Measurements from ENCODE around the gene B4GALT2.

Gene B4GALT2

DNA sequence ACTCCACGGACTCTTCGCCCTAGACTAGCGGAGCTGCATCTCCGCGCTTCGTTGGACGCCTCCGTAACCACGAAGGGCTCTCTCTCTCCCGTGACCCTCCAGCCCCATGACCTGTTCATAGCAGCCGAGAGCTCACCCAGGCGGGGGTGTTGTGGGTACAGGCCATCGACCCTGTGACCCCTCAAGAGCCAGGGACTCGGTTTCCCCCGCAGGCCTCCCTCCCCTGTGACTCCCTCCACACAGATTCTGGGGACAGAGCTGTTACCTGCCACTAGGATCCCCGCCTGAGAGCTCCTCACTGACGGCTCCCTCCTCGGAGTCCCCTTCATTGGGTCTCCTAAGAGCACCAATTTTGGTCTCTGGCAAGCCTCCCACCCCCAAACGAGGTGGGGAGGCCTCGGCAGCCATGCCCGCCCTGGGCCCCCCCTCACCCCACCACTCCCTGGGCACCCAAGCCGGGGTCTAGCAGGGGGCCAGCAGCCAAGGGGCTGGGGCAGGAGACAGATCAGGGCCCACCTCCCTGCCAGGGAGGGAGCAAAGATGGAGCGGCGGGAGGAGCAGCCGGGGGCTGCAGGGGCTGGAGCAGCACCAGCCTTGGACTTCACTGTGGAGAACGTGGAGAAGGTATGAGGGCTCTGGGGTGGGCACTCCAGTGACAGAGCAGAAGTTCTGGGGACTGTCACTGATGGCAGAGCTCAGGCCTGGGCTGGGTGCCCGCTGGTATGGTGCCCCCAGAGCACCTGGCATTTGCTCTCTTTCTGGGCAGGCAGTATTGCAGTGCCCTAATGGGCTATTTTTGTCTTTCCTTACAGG is 31.7 kb upstream of the B4GALT2 start:
- no peak for DNase-seq

DNA sequence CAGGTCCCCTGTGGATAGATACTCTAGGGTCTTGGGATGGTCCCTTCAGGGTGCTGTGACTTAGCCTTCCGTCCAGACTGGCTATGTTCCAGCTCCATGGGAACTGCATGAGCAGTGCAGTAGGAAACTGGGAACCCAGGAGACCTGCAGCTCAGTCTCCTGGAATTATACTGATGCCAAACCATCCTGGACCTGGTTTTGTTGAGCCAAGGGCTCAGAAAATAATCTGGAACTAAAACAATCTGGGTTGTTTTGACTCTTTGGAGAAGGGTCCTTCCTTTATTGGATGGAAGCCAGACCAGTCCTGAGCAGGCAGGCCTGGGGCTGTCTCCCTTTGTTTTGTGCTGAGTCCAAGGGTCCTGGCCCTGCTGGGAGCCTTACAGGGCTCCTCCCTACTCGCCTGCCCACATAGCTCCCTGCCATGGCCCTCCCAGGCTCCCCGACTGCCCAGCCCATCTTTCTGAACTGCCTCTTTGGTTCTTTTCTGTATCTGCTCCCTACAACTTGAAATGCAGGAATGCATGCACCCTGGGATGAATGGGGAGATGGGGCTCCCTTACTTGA is 31.1 kb upstream of the B4GALT2 start:
- DNase-seq = no peak

DNA sequence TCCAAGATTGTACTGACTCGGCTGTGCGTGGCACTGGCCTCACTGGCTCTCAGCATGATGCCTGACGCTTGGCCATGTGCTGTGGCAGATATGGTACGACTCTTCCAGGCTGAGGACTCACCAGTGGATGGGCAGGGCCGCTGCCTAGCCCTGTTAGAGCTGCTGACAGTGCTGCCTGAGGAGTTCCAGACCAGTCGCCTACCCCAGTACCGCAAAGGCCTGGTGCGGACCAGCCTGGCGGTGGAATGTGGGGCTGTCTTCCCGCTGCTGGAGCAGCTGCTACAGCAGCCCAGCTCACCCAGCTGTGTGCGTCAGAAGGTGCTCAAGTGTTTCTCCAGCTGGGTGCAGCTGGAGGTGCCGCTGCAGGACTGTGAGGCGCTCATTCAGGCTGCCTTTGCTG is 29.3 kb upstream of the B4GALT2 start:
- DNase-seq = no peak

DNA sequence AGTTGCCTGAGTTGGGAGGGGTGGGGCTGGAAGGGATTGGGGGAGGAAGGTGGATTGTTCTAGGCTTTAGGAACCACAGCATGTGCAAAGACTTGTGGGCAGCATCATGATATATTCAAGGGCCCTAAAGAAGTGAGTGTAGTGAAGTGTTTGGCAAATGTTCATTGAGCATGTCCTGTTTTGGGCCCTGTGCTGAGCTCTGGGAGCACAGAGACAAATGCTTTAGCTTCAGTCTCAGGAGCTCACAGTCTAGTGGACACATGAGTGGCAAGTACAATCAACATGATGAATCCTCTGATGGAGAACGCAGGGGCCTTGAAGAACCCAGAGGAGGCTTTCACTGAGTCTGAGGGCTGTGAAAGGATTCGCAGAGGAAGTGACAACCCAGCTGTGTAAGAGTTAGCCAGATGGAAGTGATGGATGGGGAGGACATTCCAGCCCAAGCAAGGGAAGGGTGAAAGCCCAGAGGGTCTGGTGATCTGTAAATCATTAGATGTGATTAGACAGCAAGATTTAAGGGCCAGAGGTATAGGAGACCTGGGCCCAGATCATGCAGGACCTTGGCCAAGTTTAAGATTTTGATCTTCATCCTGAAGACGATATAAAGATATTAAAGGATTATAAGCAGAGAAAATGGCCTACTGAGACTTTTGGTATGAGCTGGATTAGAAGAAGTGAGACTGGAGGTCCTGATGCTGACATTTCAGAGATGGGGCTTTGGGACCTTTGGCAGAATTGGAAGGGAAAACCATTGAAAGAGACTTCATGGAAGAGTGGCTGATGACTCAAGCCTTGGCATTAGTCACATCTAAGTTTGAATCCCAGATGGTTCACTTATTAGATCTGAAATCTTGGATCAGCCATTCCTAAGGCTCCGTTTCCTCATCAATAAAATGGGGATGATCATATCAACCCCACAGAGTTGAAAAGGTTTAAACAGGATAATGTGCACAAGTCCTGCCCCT is 27.7 kb upstream of the B4GALT2 start:
- DNase-seq = no peak

DNA sequence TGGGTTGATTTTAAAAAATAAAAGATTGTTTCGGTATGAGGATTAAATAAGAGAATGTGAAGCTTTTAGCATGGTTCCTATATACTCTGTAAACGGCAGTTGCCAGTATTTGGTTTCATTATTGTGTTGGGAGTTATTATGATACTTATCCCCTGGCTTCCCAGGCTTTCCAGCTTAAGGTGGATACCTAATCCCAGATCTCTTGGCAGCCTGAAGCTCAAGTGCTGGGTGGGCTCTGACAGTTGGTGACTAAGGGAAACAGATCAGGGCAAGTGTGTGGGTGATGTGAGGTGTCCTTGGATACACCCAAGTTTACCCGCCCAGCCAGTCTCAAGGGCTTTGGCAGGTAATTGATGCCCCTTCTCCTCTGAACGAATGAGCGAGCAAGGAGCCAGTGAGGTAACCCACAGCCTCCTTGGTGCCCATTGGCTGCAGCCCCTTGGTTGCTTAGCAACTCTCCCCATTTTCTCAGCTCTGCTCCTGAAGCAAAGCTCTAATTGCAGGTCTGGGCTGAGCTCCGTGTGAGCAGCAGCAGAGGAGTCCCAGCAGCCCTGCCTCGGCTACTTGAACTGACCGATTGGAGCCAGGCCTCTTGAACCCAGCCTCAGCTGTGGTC is 26.2 kb upstream of the B4GALT2 start:
- no peak for DNase-seq

DNA sequence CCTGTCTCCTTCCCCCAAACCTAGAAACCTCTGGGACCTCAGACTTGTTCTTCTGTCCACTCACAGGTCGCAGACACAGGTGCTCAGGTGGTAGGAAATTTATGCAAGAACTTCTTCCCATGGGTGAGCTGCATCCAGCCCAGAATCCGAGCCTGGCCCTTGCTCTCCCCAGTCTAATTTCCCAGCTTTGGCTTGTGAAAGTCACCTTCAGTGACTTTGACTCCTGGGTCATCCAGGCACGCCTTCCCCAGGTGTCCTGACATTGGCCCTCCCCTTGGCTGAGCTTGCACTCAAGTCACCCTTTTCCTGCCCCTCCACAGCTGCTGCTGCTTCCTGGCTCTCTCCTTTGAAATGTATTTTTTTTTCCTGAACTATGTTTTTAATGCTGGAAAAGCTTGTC is 25.6 kb upstream of the B4GALT2 start:
- DNase-seq = no peak

DNA sequence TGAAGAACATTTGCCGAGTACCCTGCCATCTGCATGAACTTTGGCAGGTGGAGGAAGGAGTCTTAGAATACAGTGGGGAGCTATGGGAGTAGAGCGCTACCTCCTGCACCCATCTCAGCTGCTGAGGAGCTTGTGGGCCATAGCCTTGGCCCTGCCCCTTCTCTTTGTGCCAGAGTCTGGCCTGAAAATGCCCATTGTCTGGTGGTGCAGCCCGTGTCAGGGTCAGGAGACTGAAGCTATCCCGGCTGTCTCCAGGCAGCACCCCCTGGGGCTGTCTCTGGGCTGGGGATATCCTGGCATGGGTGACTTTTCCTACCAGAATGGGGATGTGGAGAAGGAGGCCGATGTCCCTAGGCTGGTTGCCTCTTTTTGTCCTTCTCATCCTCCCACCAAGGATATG is 25.0 kb upstream of the B4GALT2 start:
- DNase-seq = no peak

DNA sequence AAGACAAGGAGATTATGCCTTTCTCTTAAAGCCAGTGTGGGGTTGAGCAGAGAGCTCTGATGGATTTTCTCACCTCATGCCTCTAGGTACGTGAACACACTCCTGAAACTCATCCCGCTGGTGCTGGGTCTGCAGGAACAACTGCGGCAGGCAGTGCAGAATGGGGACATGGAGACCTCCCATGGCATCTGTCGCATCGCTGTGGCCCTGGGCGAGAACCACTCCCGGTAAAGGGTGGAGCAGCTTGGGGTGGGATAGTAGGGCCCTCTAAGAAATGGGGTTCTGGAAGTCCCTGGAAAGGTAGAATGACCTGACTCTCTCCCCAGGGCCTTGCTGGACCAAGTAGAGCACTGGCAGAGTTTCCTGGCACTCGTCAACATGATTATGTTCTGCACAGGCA is 22.8 kb upstream of the B4GALT2 start:
- DNase-seq = no peak

DNA sequence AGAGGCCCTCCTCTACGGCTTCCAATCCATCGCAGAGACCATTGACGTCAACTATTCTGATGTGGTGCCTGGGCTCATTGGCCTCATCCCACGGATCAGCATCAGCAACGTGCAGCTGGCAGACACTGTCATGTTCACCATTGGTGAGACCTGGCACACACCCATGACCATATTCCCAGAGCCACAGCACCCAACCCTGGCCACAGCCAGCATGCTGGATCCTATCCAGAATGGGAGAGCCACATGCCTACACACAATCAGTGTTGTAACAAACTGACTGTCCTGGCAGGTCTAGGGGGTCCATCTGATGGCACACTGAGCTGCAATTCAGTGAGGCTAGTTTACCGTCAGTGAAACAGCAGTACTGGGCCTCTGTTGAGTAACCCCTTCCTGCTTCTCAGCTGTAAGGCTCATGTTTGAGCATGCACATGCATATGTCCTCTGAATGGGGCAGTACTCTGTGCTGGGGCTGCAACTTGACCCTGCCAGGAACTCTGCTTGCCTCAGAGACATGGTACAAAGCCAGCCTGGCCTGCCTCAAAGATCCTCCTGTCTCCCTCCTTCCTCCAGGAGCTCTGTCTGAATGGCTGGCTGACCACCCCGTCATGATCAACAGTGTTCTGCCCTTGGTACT is 21.5 kb upstream of the B4GALT2 start:
- DNase-seq = no peak

DNA sequence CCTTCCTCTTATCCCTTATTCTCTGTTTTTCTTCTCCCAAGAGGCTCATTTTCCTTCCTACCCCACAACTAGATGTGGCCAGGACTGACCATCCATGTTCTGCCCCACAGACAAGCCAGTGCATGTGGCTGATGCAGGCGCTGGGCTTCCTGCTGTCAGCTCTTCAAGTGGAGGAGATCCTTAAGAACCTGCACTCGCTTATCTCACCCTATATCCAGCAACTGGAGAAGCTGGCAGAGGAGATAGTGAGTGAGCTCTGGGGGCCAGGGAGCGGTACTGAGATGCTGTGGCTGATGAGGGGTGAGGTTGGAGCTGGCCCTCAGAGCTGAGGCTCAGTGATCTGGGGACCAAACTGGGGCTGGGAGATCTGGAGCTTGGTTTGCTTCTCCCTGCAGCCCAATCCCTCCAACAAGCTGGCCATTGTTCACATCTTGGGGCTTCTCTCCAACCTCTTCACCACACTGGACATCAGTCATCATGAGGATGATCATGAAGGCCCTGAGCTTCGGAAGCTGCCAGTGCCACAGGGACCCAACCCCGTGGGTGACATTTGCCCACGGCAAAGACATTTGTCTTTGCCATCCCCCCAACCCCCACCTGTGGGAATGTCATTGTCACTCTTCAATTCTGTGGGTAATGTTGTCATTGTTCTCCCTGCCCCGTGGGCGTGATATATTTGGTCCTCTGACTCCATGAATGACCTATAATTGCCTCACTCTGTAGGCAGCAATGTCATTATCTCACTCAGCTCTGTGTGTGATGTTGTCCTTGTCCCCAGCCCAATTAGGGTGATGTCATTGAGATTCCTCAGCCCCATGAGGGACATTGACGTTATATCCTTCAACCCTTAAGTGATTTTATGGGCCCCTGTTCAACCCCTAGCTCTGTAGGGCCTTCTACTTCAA is 20.4 kb upstream of the B4GALT2 start:
- no peak for DNase-seq

DNA sequence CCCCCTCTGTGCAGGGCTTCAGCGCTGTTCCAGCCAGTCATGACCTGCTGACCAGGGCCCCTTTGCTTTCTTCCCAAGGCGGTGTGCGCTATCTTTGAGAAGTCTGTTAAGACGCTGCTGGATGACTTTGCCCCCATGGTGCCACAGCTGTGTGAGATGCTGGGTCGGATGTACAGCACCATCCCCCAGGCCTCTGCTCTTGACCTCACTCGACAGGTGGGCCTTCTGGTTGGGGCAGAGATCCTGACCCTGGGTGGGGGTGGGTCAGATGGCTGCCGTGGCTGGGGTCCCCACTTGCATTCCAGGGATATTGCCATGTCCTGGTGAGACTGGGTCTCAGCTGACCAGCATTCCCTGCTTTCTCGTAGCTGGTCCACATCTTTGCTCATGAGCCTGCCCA is 18.2 kb upstream of the B4GALT2 start:
- no peak for DNase-seq

DNA sequence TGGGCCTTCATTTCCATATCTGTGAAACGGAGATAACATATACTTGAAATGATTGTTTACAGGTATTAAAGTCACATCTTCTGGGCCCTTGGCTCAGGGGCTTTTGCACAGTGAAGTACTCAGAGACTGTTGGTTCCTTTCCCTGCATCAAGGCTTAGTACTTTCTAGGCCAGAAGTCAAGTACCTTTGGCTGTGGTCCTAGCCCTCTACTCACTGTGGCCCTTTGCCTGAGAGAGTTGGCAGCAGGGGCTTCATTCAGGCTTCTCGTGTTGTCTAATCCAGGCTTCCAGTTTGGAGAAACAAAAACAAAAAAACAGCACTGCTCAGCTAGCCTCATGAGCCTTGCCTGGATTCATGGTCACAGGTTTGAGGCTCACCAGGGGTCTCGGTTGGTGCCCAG is 17.3 kb upstream of the B4GALT2 start:
- no peak for DNase-seq

DNA sequence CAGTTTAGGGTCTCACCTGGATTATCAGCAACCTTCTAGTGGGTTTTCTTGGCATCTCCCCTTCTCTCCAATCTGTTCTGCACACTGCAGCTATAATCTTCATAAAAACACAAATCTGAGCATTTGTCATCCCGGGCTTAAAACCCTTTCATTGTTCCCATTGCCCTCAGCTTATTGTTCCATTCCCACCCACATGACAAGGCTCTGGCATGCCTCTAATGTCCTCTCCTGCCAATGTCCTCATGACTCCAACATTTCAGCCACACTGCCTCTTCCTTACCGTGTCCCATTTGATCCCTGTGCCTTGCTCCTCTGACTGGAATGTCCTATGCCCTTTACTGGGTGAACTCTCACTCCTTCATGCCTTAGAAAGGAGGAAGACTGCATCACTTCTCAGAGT is 16.7 kb upstream of the B4GALT2 start:
- no peak for DNase-seq

DNA sequence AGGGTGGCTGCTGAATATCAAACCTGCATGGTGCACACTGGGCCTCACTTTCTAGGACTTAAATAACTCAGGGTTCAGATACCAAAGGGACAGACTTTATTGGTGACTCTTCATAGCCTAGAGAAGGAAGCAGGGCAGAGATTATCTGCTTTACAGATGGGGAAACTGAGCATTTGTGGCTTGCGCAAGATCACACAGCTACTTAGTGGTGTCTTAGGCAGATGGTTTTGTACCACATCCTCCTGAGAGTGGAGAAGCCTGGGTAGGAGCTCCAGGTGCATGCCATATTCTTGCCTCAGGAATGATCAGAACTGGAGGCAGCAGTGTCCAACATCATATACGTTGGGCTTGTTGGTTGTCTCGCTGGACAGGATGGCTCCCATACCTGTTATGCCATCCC is 16.0 kb upstream of the B4GALT2 start:
- DNase-seq = no peak

DNA sequence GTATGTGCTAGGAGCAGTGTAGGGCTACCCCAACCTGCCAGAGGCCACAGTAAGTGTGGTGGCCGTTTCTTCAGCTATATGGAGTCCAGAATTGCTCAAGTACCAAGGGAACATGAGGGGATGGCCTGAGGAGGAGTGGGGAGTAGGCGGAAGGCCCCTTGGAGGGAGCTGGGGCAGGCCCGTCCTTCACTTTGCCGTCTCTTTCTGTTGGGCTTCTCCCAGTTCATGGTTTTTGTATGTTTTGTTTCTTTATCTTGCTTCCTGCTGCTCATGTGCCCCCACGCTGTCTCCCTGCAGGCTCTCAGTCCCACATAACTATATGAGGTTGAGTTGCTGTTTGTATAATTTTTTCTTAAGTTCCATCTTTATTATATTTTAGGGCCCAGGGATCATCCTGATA is 15.1 kb upstream of the B4GALT2 start:
- no peak for DNase-seq

DNA sequence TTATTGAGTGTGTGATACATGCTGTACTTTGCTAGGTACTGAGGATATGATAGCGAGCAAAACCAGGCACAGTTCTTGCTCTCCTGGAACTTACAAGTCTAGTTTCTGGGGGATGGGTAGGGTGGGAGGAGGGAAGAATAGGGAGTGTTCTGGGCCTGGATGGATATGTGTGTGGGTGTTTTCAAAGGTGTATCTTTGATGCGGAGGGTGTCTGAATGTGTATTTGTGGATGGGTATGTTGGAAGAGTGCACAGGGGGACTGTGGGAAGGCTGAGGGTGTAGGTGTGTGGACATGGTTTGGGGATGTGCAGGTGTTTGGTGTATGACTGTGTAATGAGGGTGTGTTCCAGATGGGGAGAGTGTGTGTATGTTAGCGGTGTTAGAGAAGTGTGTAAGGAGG is 13.7 kb upstream of the B4GALT2 start:
- no peak for DNase-seq

DNA sequence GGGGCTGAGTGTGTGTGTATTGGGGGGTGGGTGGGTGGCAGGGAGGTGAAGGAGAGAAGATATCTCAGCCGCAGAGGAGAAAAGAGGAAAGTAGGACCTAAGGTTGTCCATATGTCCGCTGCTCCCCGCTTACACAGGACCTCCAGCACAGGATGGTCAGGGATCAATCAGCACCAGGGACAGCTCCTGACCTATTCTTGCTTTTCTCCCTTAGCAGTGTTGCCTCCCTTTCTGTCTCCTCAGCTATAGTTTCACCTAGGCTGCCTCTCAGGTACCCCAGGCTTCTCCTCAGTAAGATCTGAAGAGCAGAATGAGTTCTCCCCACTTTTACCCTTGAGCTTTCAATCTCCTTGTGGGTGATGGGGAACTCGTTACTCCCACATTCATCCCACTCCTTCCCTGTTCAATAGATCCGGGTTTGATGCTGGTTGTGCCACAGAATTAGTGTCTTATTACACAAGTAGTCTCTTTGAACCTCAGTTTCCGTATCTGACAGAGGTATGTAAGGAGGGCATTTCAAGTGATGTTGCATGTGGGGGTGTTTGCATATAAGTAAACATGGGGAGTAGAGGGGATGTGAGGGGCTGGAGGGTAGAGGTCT is 10.6 kb upstream of the B4GALT2 start:
- no peak for DNase-seq

DNA sequence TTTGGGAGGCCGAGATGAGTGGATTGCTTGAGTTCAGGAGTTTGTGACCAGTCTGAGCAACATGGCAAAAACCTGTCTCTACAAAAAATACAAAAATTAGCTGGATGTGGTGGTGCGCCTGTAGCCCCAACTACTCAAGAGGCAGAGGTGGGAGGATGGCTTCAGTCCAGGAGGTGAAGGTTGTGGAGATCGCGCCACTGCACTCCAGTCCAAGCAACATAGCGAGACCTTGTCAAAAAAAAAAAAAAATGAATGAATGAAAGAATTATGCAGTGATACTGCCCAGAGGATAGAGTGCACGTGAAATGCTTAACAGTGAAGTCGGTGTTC is 9.6 kb upstream of the B4GALT2 start:
- DNase-seq = no peak

DNA sequence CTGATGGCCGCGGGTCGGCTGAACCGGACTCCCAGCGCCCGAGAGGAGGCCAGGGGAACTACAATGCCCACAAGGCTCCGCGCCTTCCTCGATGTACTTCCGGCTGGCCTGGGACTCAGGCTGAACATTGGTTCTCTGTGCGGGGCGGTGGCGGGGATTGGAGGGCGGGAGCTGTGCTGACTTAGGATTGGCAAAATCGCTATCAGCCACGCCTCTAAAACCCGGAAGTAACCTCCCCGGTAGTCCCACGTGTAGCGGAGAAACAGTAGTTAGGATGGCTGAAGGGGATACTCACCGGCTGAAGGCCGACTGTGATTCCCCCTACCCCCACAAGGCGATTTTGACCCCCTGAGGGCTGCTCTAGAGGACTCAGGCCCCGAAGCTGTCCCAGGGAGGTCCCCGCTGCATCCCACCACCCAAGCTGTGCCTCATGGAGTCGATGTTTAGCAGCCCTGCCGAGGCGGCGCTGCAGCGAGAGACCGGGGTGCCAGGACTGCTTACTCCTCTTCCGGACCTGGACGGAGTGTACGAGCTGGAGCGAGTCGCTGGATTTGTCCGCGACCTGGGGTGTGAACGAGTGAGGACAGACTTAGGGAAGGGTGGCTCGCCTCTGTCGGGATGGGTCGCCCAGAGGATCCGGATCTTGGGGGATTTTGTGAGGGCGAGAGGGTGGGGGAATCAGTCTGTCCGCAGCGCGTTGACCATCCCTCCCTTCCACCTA is 9.1 kb upstream of the B4GALT2 start, which contains the start of gene DPH2:
TSS of gene DPH2 (plus strand) at position 265 of the 721 bp plus-strand sequence. CDS start at position 431, 166 bp downstream.
- DNase-seq = peak; percentile 73 to 95

DNA sequence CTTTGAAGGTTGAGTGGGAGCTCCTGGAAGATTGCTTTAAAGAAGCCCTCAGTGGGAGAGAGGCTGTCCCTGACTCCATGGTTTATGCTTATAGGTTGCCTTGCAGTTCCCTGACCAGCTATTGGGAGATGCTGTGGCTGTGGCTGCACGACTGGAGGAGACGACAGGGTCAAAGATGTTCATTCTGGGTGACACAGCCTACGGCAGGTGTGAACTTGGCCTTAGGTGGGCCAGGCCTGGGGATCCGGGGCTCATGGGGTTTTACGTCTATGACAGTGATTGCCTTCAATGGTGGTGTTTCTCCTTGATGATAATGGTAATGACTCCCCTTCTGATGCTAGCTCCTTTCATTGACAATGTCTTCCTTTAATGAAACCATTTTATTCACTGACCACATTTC is 8.5 kb upstream of the B4GALT2 start:
- DNase-seq = no peak

DNA sequence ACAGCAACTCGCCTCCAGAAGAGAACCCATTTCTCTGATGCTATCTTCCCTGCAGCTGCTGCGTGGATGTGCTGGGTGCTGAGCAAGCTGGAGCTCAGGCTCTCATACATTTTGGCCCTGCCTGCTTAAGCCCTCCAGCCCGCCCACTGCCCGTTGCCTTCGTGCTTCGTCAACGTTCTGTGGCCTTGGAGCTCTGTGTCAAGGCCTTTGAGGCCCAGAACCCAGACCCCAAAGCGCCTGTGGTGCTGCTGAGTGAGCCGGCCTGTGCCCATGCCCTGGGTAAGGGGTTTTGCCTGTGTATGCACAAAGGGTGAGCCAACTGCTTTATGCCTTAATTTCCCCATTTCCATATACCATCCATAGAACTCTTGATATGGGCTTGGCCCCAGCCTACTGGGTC is 8.1 kb upstream of the B4GALT2 start:
- no peak for DNase-seq

Data from bone marrow (tissue), 2 donors.